GM18498 (cell line): ENCODE data around the gene IL19.

ENCODE experiments used
- ATAC-seq: cut with Tn5 transposase; IDR thresholded peaks from one replicate; pipeline ENCODE4 v1.9.1; 2021; ENCODE audit warnings: mild to moderate bottlenecking, moderate library complexity; ENCODE audit not compliant: unreplicated experiment

IL19 gene

GRCh38 chr1:206828765-206829164, 58.2 kb downstream of the IL19 start:
- no peak for ATAC-seq

GRCh38 chr1:206829282-206829681, 58.7 kb downstream of the IL19 start:
- ATAC-seq: no peak

GRCh38 chr1:206829875-206830274, 59.3 kb downstream of the IL19 start:
- no peak for ATAC-seq

- no peak for ATAC-seq
Observed at GRCh38 chr1:206831650-206832049, 61.1 kb downstream of the IL19 start.

GRCh38 chr1:206832352-206832880, 61.8 kb downstream of the IL19 start:
- no peak for ATAC-seq

- no peak for ATAC-seq
Observed at GRCh38 chr1:206833106-206833680, 62.6 kb downstream of the IL19 start.

GRCh38 chr1:206833801-206834200, 63.2 kb downstream of the IL19 start:
- no peak for ATAC-seq

- ATAC-seq: no peak
Observed at GRCh38 chr1:206834217-206834616, 63.6 kb downstream of the IL19 start.

GRCh38 chr1:206834711-206835110, 64.1 kb downstream of the IL19 start:
- ATAC-seq: no peak

GRCh38 chr1:206835186-206835585, 64.6 kb downstream of the IL19 start:
- ATAC-seq: no peak

- no peak for ATAC-seq
Observed at GRCh38 chr1:206836111-206836510, 65.5 kb downstream of the IL19 start.

GRCh38 chr1:206839006-206839560, 68.5 kb downstream of the IL19 start:
- ATAC-seq: no peak

GRCh38 chr1:206839857-206840256, 69.3 kb downstream of the IL19 start:
- no peak for ATAC-seq

GRCh38 chr1:206841609-206842323, 71.2 kb downstream of the IL19 start:
- no peak for ATAC-seq

- ATAC-seq: no peak
Observed at GRCh38 chr1:206842854-206843253, 72.3 kb downstream of the IL19 start.

- ATAC-seq: no peak
Observed at GRCh38 chr1:206843626-206844025, 73.1 kb downstream of the IL19 start.

- no peak for ATAC-seq
Observed at GRCh38 chr1:206846487-206846886, 75.9 kb downstream of the IL19 start.

GRCh38 chr1:206847337-206847834, 76.8 kb downstream of the IL19 start:
- ATAC-seq: no peak

GRCh38 chr1:206847946-206848345, 77.4 kb downstream of the IL19 start:
- ATAC-seq: no peak

GRCh38 chr1:206850401-206850800, 79.8 kb downstream of the IL19 start:
- no peak for ATAC-seq

- ATAC-seq: no peak
Observed at GRCh38 chr1:206851341-206852010, 80.9 kb downstream of the IL19 start.
